Sigmoid colon (tissue), 7 donors: Measurements from ENCODE around the gene USP6. TPM values are rescaled to one million over a fixed set of nuclear protein-coding genes. Genes with fewer than 3 reads are reported as not detected.

Experiments
- DNase-seq: peaks from one replicate; pipeline ENCODE4 v3.0.0-alpha.2; 2019
- H3K27ac ChIP-seq, 4 donors: fragments of 200-600 bp; sonication (generic); one replicate each; pipeline ENCODE4 v1.5.1; 2016 to 2019; ENCODE audit warnings: mild to moderate bottlenecking in 1 of 4
- H3K27me3 ChIP-seq, 3 donors: fragments of 200-600 bp; sonication (generic); one replicate each; pipeline ENCODE4 v1.5.1; 2019; ENCODE audit warnings: mild to moderate bottlenecking in 1 of 3
- H3K36me3 ChIP-seq, 4 donors: fragments of 200-600 bp; sonication (generic); one replicate each; pipeline ENCODE4 v1.5.1; 2016 to 2019
- H3K4me1 ChIP-seq, 4 donors: fragments of 200-600 bp; sonication (generic); one replicate each; pipeline ENCODE4 v1.5.1; 2017 to 2019
- H3K4me3 ChIP-seq, 4 donors: fragments of 200-600 bp; sonication (generic); one replicate each; pipeline ENCODE4 v1.5.1; 2017 to 2019; ENCODE audit warnings: mild to moderate bottlenecking in 2 of 4, moderate library complexity in 1 of 4
- H3K9me3 ChIP-seq, 4 donors: fragments of 200-600 bp in 3 of 4; sonication (generic) in 3 of 4; one replicate each; pipeline versions ENCODE4 v1.5.1 to v1.6.1; 2013 to 2019
- CTCF ChIP-seq, 4 experiments: fragments of 450-650 bp in 3 of 4; fragments of 200-600 bp in 1 of 4; IDR thresholded peaks; one replicate each; pipeline ENCODE4 v1.5.1; 2016 to 2019; ENCODE audit warnings: antibody characterized with exemption in 4 of 4, mild to moderate bottlenecking in 3 of 4, moderate library complexity in 2 of 4
- EP300 ChIP-seq, 4 donors: sonication (generic); formaldehyde crosslinking; IDR thresholded peaks; one replicate each; pipeline ENCODE4 v1.6.1; 2017; ENCODE audit warnings: antibody characterized with exemption in 4 of 4
- POLR2A ChIP-seq, 2 donors: fragments of 450-650 bp; IDR thresholded peaks; one replicate each; pipeline ENCODE4 v1.6.1; 2016; ENCODE audit warnings: antibody characterized with exemption in 2 of 2, mild to moderate bottlenecking in 2 of 2, moderate library complexity in 2 of 2
- POLR2AphosphoS5 ChIP-seq, 4 donors: sonication (generic); formaldehyde crosslinking; IDR thresholded peaks; one replicate each; pipeline ENCODE4 v1.6.1; 2017; ENCODE audit warnings: antibody characterized with exemption in 4 of 4
- WGBS, 2 donors: extraction: QIAGEN DNeasy Blood & Tissue Kit; methylation state at CpG; one replicate each; pipeline ENCODE4 v1.1.7; 2013; 5-methylcytosine and 5-hydroxymethylcytosine counted together
- intact Hi-C: fragments of 100-400 bp; cut with DNase I; formaldehyde crosslinking; loops from one replicate; pipeline ENCODE4 v1.15.1; 2023
- polyA plus RNA-seq, 3 donors: library from polyadenylated mRNA; stranded (reverse); fragments of 200-250 nt; gene quantifications; one replicate each; pipeline ENCODE4 v1.2.3, GENCODE V29; 2013
- total RNA-seq, 4 donors: library from RNA; depleted of rRNA; stranded (reverse); fragments of >200 nt; gene quantifications; one replicate each; pipeline ENCODE4 v1.1.0, GENCODE V29; 2016
- donor health status: healthy with polysubstance abuse.
- donor health status: Bipolar disorder and iron deficiency.
- donor health status: healthy.

Gene USP6
- total and polyA plus RNA-seq, 7 donors, result 0.06 to 2.5 TPM; not detected in 5

GRCh38 chr17:5096731-5097100, 19.1 kb upstream of the USP6 start:
- Histone ChIP-seq H3K36me3 (peaks cover 5 to 20% (median 10%) of the 10 kb centered on the region in 4 donors), H3K9me3 (peaks cover 35 to 38% (median 37%) of the 10 kb centered on the region in 4 donors), H3K4me1 (peaks cover 0 to 15% (median 9%) of the 10 kb centered on the region in 4 donors), H3K27ac (peak overlapping the region; percentile 54 to 71 (median 66)), H3K27me3 (no peaks in the 10 kb centered on the region), H3K4me3 (peak overlapping the region; percentile 42 to 57 (median 52))
- DNase-seq, result no peak
- intact Hi-C loops, result loop anchor here (2.0 kb wide), 1 partner anchor 18 kb away; the partner anchor contains the start of gene ZFP3
- no peak for TF ChIP-seq POLR2AphosphoS5 (IDR thresholded peaks at IDR 0.05)
- TF ChIP-seq EP300 (IDR thresholded peaks at IDR 0.05), result no peak
- TF ChIP-seq CTCF (IDR thresholded peaks at IDR 0.05), result no peak
- no peak for TF ChIP-seq POLR2A (IDR thresholded peaks at IDR 0.05)
- 10 to 30% methylated on average over 7 of the region's 7 CpGs for WGBS, 2 donors

GRCh38 chr17:5097101-5097834, 18.6 kb upstream of the USP6 start:
- H3K9me3 ChIP-seq, result peaks cover 29 to 33% (median 32%) of the 10 kb centered on the region in 4 donors
- WGBS, 2 donors, result 4 to 39% methylated on average over 63 of the region's 63 CpGs

GRCh38 chr17:5099271-5099670, 16.6 kb upstream of the USP6 start:
- no peak overlapping the region for H3K27ac ChIP-seq
- H3K4me1 ChIP-seq, result peaks cover 0 to 15% (median 9%) of the 10 kb centered on the region in 4 donors
- intact Hi-C loops, result no loop called here
- no peak for DNase-seq
- peaks cover 9 to 13% (median 12%) of the 10 kb centered on the region in 4 donors for H3K9me3 ChIP-seq
- TF ChIP-seq EP300 (IDR thresholded peaks at IDR 0.05) (no peak), POLR2AphosphoS5 (IDR thresholded peaks at IDR 0.05) (no peak), CTCF (IDR thresholded peaks at IDR 0.05) (no peak), POLR2A (IDR thresholded peaks at IDR 0.05) (no peak)
- WGBS, 2 donors, result 89 to 90% methylated on average over 5 of the region's 5 CpGs
- H3K36me3 ChIP-seq, result no peaks in the 10 kb centered on the region
- H3K27me3 ChIP-seq, result no peaks in the 10 kb centered on the region
- no peak overlapping the region for H3K4me3 ChIP-seq

More at GRCh38 chr17:5097101-5097834, 18.6 kb upstream of the USP6 start:
- Histone ChIP-seq H3K4me1 (peaks cover 0 to 15% (median 9%) of the 10 kb centered on the region in 4 donors), H3K4me3 (peak overlapping the region; percentile 42 to 57 (median 52)), H3K27ac (peak overlapping the region; percentile 54 to 71 (median 66)), H3K36me3 (peaks cover 0 to 15% (median 5%) of the 10 kb centered on the region in 4 donors), H3K27me3 (no peaks in the 10 kb centered on the region)
- intact Hi-C loops, result loop anchor here (2.0 kb wide), 1 partner anchor 18 kb away; the partner anchor contains the start of gene ZFP3
- TF ChIP-seq EP300 (IDR thresholded peaks at IDR 0.05) (no peak), CTCF (IDR thresholded peaks at IDR 0.05) (no peak), POLR2A (IDR thresholded peaks at IDR 0.05) (peak in 1 of 2 donors; percentile 2), POLR2AphosphoS5 (IDR thresholded peaks at IDR 0.05) (peak in 2 of 4 donors; percentile 36 to 42)
- peak; percentile 82 for DNase-seq

GRCh38 chr17:5100832-5101231, 15.0 kb upstream of the USP6 start:
- Histone ChIP-seq H3K27me3 (no peaks in the 10 kb centered on the region), H3K36me3 (peaks cover 2 to 8% (median 4%) of the 10 kb centered on the region in 4 donors), H3K4me1 (peaks cover 0 to 15% (median 9%) of the 10 kb centered on the region in 4 donors), H3K4me3 (no peak overlapping the region), H3K27ac (no peak overlapping the region), H3K9me3 (peaks cover 0 to 2% (median 0%) of the 10 kb centered on the region in 4 donors)
- intact Hi-C loops, result no loop called here
- DNase-seq, result no peak
- no peak for TF ChIP-seq POLR2AphosphoS5 (IDR thresholded peaks at IDR 0.05)
- 75 to 81% methylated on average over 6 of the region's 6 CpGs for WGBS, 2 donors

- intact Hi-C loops, result loop anchor here (5.0 kb wide), 2 partner anchors 34 to 81 kb away; partner anchors contain the start of genes ZFP3 and ZNF594
These were observed 5.0 kb upstream of the USP6 start for GRCh38 chr17:5110816-5111215.

More at GRCh38 chr17:5110816-5111215, 5.0 kb upstream of the USP6 start:
- no peak for TF ChIP-seq EP300 (IDR thresholded peaks at IDR 0.05)
- no peak for TF ChIP-seq CTCF (IDR thresholded peaks at IDR 0.05)
- no peak for TF ChIP-seq POLR2A (IDR thresholded peaks at IDR 0.05)
- TF ChIP-seq POLR2AphosphoS5 (IDR thresholded peaks at IDR 0.05), result no peak
- peak overlapping the region; percentile 76 to 95 (median 81) for H3K4me3 ChIP-seq
- 25 to 49% methylated on average over 8 of the region's 8 CpGs for WGBS, 2 donors
- peaks cover 0 to 20% (median 13%) of the 10 kb centered on the region in 4 donors for H3K4me1 ChIP-seq
- H3K27ac ChIP-seq, result peak overlapping the region in 2 of 4 donors; percentile 81 to 85
- H3K36me3 ChIP-seq, result peaks cover 7 to 38% (median 17%) of the 10 kb centered on the region in 4 donors
- H3K27me3 ChIP-seq, result peaks cover 3 to 19% (median 6%) of the 10 kb centered on the region in 3 donors
- no peak for DNase-seq
- H3K9me3 ChIP-seq, result no peaks in the 10 kb centered on the region
